Measurements from ENCODE around the gene TTC29.

Gene TTC29

GRCh38 chr4:146945556-146946374 lies at the start of gene TTC29:
Gene TTC29 (minus strand): TSS chr4:146945864. CDS start chr4:146939895, 5,969 bp downstream.
- DNase-seq: no peak

- no peak for DNase-seq
Observed at GRCh38 chr4:146981651-146982050, 36.0 kb upstream of the TTC29 start.

DNA sequence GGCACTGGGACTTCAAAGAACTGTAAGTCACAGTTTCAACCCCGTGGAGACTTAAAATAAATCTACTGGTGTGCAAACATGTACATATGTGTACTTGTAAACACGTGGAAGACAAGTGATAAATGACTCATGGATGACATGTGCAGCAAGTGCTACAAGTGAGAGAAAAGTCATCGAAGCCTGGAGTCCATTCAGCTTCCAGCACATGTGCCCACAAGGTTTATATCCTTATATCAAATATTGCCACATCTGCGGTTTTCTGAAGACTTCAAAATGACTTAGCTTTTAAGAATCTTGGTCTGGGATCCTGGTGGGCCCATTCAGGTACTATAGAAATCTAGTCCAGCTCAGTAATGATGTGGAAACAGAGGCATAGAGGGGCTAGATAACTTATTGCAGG lies 33.0 kb upstream of the TTC29 start:
- DNase-seq: no peak

DNA sequence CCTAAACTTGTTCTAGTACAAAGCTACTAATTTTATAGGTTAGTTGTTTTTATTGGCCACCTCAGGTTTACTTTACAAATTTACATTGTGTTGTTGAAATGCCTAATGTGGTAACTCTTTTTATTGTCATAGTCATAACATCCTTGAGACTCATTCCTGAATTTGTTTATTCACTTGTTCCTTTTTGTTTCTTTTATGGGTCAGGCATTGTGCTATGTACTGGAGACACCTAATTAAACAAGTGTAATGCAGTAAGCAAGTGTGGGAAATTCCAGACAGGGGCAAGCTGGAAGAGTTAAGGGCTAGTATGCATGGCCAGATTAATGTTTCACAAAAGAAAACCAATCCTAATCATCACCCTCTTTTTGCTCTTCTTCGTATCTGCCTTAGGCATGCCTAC lies 30.5 kb upstream of the TTC29 start:
- no peak for DNase-seq

- no peak for DNase-seq
Observed at GRCh38 chr4:146975527-146975926, 29.9 kb upstream of the TTC29 start.

- no peak for DNase-seq
Observed at GRCh38 chr4:146975036-146975435, 29.4 kb upstream of the TTC29 start.

DNA sequence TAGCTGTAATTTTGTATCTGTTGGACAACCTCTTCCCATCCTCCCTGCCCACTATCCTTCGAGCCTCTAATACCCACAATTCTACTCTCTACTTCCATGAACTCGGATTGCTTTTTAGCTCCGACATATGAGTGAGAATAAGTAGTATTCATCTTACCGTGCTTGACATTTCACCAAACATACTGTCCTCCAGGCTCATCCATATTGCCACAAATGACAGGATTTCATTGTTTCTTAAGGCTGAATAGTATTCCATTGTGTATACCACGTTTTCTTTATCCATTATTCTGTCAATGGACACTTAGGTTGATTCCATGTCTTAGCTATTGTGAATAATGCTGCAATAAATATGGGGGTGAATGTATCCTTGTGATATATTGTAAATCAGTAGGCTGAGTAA lies 26.4 kb upstream of the TTC29 start:
- DNase-seq: no peak

DNA sequence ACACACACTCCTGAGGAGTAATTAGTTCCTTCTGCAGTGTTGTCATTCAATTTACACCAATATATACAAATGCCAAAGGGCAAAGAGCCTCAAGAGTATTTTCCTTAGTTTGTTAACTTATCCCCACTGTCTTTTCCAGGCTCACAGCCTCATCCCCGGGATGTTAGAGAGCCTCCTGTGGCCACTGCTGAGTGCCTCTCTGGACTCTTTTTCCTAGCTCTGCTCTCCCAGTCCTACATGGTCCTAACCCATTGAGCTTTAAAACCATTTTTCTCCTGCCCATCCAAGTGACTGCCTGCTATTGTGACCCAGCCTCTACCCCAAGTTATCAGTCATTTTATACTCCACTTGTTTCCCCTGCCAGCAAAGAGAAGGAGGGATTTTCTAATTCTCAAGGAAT lies 23.5 kb upstream of the TTC29 start:
- no peak for DNase-seq

DNA sequence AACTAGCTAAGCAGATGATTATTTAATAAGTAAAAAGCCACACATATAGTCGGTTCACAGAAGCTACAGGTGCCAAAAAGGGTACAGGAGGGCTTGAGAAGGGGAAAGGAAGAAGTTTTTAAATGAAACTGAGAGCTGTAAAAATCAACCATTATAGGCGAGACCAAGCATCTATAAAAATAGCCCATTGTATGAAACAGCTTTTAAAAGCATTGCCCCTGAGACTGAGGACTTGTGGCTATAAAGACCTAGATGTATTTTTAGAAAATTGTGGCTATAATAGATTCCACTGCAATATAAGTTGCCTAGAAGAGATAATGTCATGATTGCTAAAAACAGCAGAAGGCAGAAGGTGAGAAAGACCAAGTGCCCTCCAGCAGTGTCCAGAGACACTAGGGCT lies 15.0 kb upstream of the TTC29 start:
- no peak for DNase-seq

DNA sequence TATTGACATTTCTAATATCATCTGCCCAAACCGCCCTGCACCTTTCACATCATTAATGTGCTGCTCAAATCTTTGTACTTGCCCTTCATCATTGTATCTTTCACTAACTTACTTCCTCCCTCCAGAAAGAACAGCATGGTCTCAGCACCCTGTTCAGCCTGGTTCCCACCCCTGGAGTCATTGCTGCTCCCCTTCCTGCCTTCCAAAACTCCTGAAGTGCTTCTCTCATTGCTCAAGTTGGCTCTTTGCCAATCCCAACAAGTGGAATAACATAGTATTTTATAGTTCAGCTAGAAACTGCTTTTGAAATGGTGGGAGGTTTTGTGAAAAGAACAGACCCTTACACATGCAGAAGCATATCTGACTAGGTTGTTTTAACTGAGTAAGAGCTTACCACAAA lies 14.0 kb upstream of the TTC29 start:
- no peak for DNase-seq

DNA sequence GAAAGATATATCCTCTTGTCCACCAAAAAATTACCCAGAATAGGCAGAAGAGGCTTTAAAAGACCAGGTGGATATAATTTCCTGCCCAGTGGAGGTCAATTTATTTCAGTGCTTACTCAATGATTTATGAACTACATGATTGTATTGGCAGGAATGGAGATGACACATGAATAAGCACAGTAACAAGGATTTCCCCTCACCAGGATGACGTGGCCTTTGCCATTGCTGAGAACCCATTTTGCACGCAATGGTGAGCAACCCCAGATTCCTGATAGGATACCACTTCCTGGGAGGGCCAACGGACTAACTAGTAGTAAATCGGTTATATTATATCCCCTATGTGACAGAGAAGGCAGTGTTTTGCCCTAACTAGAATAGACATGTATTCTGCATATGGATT lies 11.6 kb upstream of the TTC29 start:
- DNase-seq: no peak

DNA sequence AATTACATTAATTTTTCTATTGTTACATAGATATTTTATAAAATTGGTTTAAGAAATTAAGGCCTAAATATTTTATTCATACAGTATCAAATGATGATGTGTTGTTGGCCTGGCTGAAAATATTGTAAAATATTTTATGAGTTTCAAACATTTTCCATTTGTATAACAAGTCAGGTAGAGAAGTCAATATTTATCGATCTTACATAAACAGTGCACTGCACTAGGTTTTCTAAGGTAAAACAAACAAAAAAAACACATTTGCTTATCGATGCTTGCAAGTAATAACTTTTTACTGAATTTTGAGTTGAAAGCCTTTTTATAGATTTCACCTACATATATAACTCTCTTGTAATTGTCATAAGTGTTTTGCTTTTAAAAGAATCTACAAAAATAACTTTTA lies 7.2 kb upstream of the TTC29 start:
- DNase-seq: no peak

DNA sequence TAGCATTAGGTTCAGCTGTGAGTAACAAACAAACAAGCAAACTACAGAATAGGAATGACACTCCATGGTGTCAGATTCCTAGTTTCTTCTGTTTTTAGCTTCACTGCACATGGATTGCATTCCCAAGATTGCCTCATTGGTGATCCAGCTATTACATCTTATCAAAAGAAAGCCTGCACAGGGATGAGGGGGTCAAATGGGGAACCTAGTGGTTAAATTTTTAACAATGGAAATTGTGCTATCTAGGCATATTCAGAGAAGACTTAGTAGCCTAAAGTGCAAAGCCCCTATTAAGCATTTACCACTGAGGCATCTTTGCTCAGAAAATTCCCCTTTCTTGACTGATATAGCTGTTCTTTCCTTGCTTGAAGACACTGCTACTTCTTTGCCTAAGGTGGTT lies 3.9 kb upstream of the TTC29 start:
- DNase-seq: no peak

DNA sequence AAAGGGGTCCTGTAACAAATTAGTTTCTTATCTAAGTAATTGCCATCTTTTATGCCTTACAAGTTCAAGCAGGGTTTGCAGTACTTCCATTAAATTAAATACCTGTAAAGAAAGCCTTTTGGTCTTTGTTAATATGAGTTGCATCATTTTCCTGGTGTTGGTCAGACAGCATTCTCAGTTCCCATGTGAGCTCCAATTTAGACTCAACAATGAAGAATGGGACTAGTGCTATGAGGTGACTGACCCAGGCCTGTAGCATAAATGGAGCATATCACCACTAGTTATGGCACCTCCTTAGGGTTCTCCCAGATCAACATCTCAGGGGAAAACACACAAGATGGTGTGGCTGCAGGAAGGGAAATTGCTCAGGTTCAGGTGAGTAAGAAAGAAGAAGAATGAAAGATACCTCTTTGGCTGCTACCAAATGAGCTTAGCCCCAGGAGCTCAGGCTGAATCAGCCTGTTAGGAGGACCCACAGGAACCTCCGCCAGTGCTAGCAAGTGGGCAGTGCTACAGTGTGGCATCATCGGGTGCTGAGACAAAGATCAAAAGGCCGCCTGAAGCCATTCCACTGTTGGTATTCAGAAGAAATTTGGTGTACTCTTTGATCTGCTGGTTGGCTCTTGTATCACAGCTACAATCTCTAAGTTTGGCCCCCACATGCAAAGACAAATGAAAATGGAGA lies 1.8 kb downstream of the TTC29 start:
- DNase-seq: no peak

GRCh38 chr4:146932116-146932515 lies 13.5 kb downstream of the TTC29 start:
- DNase-seq: no peak

- DNase-seq: no peak
Observed at GRCh38 chr4:146930673-146931072, 15.0 kb downstream of the TTC29 start.

- no peak for DNase-seq
Observed at GRCh38 chr4:146927695-146928094, 18.0 kb downstream of the TTC29 start.

GRCh38 chr4:146916479-146917076 lies 29.1 kb downstream of the TTC29 start:
- DNase-seq: peak; percentile 9 to 37

- DNase-seq: no peak
Observed at GRCh38 chr4:146915132-146915531, 30.5 kb downstream of the TTC29 start.

DNA sequence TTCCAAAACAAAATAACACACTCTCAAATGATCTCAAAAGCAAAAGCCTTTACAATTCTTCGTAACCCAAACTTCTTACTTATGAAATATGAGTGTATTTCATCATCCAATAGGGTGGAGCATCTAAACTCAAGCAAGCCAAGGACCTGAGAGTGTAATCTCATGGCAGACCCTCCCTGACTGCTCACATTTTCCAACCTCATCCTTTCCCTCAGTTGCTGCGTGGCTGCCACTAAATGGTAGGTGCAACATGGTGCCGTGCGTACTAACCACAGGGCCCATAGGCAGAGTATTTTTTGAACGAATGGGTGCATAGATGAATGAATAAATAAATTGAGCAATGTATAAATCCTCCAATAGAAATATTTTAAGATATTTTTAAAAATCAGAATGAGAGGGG lies 45.4 kb downstream of the TTC29 start:
- no peak for DNase-seq

- DNase-seq: no peak
Observed at GRCh38 chr4:146890301-146890700, 55.4 kb downstream of the TTC29 start.

DNA sequence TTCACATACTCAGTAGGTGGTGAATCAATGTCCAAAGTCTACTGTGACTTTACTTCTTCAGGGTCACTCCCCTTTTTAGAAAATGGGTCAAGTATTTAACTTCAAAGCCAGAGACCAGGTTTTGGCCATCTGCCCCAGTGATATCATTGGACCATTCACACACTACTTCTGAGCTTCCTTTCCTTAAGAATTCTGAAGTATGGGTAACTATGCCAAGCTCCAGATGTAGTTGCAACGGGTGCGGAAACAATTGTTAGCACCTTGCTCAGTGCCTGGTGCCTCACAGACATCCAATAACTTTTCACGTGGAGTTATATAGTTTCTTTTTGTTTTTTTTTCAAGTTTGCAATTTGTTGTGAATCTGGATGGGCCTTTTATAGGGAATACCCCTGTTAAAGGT lies 62.6 kb downstream of the TTC29 start:
- no peak for DNase-seq

- DNase-seq: no peak
Observed at GRCh38 chr4:146857298-146857697, 88.4 kb downstream of the TTC29 start.

GRCh38 chr4:146855761-146856160 lies 89.9 kb downstream of the TTC29 start:
- DNase-seq: no peak

All from AML-193 (cell line).